NOMO-1 treated with dmso at 0.1 percent for 144 hours (cell line): Measurements from ENCODE around the gene CDK18.
"Not testable (repeated sequence)": the region's sequence is repeated elsewhere in the genome, so short reads cannot be mapped to it uniquely, and the experiment has no call there.

Experiments used
- DNase-seq: peaks from one replicate; lab custom pipeline; 2025; ENCODE audit not compliant: unreplicated experiment; lab: John Stamatoyannopoulos, UW

The CDK18 gene

DNA sequence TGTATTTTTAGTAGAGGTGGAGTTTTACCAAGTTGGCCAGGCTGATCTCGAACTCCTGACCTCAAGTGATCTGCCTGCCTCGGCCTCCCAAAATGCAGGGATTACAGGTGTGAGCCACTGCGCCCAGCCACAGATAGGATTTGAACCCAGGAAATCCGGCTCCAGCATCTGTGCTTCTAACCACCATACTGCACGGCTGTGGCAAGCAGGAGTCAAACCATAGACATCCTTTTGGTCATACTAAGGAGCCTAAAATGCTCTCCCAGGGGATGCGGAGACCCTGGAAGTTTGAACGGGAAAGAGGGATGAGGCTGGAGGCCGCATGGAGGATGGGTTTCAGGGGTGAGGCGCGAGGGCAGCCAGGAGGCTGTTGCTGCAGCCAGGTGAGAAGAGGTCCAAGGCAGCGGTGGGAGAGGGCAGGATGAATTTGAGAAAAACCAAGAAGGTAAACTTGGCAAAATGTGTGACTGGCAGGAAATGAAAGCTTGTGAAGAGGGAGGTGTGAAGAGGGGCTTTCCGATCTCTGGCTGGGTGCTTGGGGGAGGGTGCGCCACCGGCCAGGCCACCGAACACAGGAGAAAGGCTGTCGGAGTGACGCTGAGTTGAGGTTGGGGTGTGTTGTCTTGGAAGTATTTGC is 24.0 kb upstream of the CDK18 start:
- DNase-seq: no peak

DNA sequence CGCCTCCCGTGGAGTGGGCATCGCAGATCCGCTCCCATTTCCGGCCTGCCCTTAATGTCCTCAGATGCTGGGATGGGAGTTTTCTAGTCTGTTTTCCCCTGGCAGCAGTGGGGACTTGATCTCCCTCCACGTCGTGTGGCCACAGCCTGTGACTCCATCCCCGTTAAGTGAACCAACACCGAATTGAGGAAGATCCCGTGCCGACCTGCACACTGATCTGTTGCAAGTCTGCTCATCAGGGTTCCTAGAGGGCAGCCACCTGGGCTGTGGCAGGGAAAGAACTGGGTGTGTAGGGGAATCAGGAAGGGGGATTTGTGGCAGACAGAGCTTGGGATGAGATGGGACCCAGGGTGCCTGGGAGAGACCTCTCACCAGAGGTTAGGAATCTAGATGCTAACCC is 23.3 kb upstream of the CDK18 start:
- DNase-seq: no peak

DNA sequence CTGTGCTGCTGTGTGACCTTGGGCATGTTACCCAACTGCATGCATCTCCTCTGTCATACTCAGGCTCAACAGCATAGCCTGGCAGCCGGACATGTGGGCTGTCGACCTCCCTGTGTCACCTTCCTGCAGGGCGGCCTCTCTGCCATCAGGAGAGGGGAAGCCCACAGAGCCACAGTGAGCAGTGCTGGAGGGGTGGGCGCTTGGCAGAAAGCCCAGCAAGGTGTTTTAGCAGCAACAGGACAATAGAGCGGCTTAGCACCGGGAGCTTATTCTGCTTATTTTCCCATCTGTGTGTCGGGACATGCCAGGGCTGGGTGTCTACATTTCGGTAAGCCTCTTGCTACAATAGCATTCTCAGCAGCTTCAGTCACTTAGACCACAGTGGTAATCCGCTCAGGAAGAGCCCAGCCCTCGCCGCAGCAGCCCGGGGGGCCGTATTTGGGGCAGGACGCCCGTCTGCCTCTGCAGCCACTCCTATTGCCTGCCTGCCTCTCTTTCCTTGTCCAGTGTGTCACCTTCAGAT is 22.8 kb upstream of the CDK18 start:
- DNase-seq: no peak

DNA sequence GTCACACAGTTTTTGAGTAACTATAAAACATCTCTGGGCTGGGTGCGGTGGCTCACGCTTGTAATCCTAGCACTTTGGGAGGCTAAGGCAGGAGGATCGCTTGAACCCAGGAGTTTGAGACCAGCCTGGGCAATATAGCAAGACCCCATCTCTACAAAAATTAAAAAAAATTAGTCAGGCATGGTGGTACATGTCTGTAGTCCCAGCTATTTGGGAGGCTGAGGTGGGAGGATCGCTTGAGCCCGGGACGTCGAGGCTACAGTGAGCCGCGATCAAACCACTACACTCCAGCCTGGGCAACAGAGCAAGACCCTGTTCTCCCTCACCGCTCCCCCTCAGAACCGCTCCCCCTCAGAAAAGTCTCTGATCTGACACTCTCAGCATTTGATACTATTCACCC is 21.9 kb upstream of the CDK18 start:
- DNase-seq: not testable (repeated sequence)

DNA sequence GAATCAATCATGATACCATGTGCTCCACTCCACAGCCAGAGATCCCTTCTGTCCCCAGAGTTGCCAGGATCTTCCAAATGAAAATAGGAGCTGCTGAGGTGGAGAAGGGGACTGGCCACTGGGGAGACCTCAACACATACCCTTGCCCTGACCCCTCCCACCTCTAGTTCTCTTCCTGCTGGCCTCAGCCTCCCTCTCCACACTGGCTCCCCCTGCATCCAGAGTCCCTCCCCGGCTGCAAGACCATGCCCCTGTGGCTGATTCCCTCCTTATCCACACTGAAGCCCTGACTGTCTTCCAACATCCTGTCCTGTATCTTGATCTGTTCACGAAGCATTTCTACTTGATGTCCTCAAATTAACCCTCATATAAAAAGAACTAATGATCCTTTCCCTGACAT is 21.1 kb upstream of the CDK18 start:
- no peak for DNase-seq

DNA sequence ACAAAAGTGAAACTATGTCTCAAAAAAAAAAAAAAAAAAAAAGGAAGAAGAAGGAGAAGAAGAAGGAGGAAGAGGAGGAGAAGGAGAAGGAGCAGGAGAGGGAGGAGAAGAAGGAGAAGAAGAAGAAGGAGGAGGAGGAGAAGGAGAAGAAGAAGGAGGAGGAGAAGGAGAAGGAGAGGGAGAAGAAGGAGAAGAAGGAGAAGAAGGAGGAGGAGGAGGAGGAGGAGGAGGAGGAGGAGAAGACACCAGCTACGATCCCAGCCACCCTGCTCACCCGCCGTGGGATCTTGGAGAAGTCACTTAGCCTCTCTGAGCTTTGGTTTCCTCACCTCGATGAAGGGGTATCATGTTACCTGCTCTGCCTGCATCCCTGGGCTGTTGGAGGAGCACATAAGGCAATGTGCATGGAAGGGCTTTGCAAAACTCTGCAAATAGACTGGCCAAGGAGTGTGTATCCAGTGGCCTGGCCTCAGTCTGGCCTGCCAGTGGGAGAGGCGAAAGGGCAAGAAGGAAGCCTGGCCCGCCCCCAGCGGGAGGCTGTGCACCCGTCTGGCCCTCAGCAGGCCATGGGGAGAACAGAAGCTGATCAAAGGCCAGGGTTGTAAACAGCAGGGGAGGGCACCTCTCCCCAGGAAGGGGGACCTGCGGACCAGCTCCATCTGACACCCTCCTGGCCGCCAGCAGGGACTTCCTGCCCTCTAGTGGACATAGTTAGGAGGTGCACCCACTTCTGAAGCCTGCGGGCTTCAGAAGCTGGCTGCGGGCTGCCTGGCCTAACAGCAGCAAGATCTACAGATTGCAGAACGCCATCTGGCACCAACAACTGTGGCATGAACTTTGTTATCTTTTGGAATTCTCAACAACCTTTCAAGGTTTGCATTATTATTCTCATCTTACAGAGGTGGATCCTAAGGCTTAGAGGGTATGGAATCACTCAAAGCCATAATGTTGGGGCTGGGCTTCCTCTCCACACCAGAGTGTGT is 19.2 kb upstream of the CDK18 start:
- peak; percentile 58 for DNase-seq

DNA sequence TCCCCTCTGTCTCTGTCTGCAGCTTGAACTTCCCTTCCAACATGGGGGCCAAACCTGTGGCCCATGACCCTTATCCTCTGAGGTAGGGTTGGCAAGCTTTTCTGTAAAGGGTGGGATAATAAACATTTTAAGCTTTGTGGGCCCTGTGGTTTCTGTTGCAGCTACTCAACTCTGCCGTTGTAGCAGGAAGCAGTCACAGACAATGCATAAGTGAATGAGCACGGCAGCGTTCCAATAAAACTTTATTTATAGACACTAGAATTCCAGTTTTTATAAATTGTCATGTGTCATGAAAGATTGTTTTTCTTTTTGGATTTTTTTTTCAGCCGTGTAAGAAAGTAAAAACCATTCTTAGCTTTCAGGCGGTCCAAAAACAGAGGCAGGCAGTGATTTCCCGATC is 18.2 kb upstream of the CDK18 start:
- DNase-seq: no peak

DNA sequence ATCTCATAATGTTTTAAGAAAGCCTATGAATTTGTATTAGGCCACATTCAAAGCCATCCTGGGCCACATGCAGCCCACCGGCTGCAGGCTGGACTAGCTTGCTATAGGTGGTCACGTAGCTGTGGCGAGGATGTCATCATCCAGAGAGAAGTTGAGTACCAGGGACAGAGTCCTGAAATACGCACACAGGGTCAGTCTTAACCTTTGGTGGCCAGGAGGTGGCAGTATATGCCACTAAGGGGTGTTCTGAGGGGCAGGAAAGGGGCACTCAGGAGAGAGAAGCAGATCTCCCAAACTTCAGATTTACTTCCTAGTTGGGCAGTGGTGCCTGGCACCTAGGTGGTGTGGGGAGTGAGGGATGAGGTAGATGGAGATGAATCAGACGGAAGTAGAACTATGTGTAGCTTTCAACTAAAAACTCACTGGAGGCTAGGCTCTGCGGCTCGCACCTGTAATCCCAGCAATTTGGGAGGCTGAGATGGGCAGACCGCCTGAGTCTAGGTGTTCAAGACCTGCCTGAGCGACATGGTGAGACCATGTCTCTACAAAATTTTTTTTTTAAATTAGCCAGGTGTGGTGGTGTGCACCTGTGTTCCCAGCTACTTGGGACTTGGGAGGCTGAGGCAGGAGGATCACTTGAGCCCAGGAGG is 16.3 kb upstream of the CDK18 start:
- peak; percentile 57 for DNase-seq

DNA sequence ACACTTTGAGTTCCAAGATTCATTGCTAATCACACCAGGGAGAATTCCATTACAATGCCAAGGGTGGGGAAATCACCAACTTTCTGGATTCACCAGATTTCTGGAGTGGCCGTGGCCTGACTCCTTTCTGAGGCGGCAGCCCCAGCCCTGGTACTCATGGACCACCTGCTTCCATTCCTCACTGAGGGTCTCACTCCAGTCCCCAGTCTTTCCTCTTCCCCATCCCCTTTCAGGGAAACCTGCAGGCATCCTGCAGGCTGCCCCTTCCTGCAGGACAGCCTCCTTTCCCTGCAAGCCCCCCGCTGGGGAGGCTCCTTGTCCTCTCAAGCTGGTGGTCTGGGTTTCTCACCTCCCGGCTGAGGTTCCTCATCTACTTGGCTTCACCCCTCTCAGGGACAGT is 12.7 kb upstream of the CDK18 start:
- DNase-seq: no peak

DNA sequence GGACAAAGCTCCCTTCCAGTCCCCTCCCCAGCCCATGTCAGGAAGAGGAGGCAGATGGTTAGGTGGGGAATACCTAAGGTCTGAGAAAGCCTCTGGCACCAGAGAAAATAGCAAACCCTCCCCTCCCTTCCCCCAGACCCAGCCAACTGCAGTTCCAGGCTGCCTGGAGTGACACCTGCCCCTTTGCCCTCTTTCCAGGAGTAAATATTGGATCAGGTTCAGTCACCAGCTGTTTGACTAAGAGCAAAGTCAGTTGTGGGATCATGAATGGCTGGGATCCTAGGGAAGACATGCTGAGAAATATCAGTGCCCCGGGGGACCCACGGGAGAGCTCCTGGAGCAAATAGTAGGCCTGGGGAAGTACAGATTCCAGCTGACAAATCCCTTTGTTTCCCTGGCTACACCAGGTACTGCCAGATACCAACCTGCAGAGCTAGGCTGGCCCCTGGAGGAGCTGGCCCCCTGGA is 12.2 kb upstream of the CDK18 start:
- DNase-seq: no peak

DNA sequence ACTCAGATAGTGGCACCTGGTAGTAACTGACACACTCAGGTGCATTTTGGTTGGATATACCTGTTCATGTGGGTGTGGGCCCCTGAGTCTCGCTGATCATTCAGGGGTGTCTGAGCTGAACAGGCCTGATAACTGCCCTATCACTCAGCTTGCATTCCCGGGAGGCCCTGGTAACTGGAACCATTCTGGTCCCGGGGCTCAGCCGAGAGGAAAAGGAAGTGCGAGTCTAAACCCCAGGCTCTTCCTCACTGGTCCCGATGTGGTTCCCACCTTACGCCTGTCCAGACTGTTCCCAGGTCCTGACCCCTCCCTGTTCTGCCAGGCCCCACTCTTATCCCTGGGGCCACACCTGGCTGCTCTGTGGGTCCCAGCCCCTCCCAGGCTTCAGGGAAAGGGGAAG is 11.7 kb upstream of the CDK18 start:
- DNase-seq: no peak

DNA sequence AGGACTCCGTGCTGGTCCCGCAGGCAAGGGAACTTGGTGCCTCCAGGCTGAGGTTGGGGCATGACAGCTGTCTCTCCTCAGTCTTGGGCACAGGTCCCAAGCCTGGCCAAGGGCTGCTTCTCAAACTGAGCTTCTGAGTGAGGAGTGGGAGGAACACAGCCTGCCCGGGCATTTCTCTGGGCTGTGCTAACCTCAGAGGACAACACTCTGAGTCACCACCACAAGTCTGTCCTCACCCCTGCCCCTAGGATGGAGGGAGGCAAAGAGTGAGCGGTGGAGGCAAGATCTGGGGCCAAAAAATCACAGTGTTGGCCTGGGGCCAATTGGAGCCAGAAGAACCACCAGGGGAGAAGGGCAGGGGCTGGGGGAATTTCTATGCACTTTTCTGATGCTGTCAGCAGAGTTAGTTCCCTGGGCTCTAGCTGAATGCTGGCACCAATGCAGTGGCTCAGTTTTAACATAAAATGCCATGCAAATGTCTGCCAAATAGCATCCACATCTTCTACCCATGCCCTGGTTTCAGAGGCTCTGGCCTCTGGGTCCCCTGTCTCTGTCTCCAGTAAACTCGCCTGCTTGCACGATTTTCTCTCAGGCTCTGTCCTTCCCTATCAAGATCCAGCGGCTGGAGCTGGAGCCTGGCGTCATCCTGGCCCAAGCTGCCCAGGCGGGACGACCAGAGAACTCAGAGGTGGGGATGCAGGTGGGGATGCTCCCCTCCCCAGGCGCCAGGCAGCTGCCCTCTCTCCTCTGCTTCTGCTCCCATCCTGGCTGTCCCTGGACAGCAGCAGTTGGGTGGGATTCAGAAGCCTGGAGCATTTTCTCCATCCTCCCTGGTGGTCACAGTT is 11.0 kb upstream of the CDK18 start:
- peak; percentile 10 for DNase-seq

DNA sequence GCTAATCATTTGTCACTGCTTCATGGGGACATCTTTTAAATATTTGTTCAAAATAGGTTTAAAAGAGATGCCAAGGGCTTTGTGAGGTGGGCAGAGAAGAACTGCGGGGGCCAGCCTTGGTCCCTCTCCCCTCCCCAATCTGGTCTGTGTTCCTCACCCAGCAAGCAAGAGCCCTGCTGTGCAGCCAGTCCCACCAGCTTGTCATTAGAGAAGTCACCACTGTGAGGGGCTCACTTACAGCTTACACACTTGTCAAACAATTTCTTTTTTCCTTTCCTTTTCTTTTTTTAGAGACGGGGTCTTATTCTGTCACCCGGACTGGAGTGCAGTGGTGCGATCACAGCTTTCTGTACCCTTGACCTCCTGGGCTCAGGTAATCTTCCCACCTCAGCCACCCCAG is 10.4 kb upstream of the CDK18 start:
- no peak for DNase-seq

DNA sequence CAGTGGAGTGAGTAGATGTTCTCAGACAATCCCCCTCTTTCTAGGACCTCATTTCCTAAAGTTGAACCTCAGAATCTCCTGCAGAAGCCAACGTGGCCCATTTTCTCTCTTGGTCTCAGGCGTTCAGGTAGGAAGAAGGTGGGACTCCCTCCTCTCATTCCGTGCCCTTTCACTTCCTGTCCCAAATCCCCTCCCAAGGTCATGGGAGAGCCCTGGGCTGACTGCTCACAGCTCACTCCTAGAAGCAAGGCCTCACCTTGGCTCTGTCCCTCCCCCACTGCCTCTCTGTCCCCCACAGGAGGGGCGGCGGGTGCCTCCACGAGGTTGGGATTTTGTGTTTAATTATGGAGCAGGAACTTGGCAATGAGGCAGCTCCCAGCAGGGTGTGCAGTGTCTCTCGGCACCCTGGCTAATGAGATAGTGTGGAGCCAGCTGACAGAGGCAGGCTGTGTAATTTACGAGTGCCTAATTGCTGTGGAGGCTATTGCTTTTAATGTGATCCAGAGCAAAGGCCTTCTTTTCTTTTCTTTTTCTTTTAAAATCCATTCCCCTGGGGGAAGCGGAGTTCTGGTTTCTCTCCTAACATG is 9.1 kb upstream of the CDK18 start:
- DNase-seq: no peak

DNA sequence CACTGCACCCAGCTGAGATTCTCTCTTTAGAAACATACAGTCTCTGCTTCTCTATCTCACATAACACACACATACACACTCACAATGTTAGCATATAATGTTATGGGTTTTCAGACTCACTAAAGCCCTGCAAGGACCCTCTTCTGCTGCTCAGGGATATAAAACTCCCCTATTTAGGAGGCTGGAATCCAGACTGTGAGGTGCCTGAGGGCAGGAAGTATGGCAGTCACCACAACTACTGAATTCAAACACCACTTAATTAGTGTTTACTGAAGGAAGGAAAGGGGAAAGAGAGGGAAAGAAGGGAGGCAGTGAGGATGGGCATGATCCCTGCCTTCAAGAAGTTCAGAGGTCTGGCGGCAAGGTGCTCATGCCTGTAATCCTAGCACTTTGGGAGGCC is 7.8 kb upstream of the CDK18 start:
- DNase-seq: no peak

DNA sequence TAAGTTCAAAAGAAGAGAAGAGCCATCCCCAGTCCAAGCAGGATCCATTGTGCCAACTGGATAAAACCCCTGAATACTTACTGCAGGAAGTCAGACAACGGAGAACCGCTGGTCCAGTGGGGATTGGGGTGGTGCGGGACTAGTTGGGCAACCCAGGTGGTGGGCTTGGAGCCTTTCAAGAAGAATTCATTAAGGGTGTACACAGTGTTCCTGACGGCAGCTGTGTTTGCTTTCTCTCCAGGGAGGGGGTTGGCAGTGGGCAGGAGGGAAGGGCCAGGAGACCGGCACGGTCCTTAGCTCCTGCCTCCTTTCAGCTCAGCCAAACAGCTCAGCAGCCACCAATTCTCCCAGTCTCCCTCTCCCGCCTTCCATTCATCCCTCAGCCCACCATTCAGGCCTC is 7.1 kb upstream of the CDK18 start:
- no peak for DNase-seq

DNA sequence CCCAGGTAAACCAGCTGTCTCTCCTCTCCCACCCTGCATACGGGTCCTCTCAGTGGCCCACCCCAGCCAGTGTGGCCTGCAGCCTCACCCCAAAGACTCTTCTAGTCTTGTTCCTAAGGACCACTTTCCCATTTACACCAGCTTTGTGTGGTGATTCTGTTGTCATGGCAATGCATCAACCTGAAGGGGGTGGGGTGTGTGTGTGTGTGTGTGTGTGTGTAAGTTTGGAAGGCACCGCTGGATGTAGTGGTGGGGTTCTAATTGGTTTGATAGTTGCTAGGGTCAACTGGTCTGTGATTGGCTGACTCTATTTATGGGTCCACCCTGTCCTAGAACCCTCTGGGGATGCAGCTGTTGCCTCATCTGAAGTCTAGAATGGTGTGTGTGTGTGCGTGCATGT is 4.7 kb upstream of the CDK18 start:
- DNase-seq: no peak

DNA sequence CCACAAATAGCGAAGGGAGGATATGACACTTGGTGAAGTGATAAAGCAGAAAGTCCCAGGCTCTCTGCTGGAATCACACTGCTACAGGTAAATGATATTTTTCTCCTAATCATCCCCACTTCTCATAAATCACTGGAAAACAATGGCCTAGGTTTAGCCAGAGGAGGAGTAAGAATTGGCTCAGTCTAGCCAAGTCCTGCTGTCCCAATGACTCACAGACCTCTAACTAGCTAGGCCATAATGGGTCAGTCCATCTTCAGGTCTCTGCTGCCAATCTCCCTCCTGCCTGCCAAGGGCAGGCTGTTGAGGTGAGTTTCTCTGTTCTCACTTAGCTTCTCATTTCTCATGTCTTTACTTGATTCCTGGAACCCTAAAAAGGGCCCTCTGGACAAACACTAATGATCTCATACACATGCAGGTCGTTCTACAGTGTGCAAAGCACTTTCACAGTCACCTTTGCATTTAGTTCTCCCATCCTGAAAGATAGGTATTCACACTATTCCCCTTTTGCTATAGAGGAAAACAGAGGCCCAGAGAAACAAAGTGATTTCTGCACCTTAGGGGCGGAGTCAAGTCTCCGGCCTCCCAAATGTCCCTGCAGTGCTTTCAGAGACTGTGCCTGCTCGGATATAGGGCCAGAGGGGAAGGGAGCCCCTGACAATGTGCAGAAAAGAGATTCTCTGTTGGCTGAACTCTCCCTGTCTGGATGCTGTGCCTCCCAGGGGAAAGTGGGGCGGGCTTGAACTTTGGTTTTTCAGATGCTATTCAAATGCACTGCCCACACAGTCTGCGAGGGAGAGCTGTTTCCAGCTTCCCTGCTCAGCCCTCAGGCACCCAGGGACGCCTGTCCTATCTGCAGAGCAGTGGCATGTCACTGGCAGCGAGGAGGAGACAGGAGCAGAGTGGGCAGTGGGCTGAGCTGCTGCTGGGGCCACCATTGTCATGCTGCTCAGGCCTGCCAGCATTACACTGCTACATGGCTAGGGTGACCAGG is 3.9 kb upstream of the CDK18 start:
- DNase-seq: no peak
